ENCODE measurements around the gene KCNE5.

DNA sequence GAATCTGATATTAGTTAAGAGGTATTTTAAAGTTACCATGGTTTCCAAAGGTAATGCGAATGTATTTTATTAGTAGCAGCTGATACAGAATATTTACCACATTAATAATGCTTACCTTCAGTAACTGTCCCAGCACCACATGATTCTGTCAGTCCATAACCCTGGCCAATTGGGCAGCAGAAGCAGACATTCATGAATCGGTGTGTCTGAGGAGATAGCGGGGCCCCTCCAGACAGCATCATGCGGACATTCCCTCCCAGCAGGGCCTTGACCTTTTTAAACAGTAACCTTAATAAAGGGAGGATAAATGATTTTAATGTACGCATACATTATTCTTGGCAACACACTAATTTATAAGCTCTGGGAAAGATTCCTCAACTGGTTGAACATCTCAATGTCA is 43.0 kb upstream of the KCNE5 start:
- TF ChIP-seq, protein P1, sequence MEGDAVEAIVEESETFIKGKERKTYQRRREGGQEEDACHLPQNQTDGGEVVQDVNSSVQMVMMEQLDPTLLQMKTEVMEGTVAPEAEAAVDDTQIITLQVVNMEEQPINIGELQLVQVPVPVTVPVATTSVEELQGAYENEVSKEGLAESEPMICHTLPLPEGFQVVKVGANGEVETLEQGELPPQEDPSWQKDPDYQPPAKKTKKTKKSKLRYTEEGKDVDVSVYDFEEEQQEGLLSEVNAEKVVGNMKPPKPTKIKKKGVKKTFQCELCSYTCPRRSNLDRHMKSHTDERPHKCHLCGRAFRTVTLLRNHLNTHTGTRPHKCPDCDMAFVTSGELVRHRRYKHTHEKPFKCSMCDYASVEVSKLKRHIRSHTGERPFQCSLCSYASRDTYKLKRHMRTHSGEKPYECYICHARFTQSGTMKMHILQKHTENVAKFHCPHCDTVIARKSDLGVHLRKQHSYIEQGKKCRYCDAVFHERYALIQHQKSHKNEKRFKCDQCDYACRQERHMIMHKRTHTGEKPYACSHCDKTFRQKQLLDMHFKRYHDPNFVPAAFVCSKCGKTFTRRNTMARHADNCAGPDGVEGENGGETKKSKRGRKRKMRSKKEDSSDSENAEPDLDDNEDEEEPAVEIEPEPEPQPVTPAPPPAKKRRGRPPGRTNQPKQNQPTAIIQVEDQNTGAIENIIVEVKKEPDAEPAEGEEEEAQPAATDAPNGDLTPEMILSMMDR (IDR thresholded peaks at IDR 0.05; ENCODE audit: low read length), result no peak
- no peak for TF ChIP-seq EZH2 (optimal IDR thresholded peaks at IDR 0.05; ENCODE audit: low read depth, low read length)

Measured in MM.1S (cell line).